Smooth muscle cell (in vitro differentiated cells): Measurements from ENCODE around the gene ITIH1. TPM values are rescaled to one million over a fixed set of nuclear protein-coding genes. Genes with fewer than 3 reads are reported as not detected.

ENCODE experiments used
- DNase-seq: peaks from one replicate; lab custom pipeline; 2025; ENCODE audit not compliant: unreplicated experiment; lab: John Stamatoyannopoulos, UW
- H2AFZ ChIP-seq: fragments of 200-600 bp; sonication (generic); 2 replicates; pipeline ENCODE4 v1.6.0; 2016; ENCODE audit warnings: antibody characterized with exemption, low read depth, mild to moderate bottlenecking
- H3F3A ChIP-seq: fragments of 200-600 bp; sonication (generic); 2 replicates; pipeline ENCODE4 v1.6.0; 2017; ENCODE audit warnings: antibody characterized with exemption, low read depth
- H3K27ac ChIP-seq: fragments of 200-600 bp; sonication (generic); 2 replicates; pipeline ENCODE4 v1.5.1; 2016; ENCODE audit warnings: low read depth, mild to moderate bottlenecking
- H3K27me3 ChIP-seq: fragments of 200-600 bp; sonication (generic); 2 replicates; pipeline ENCODE4 v1.6.1; 2016; ENCODE audit warnings: low read depth, mild to moderate bottlenecking
- H3K36me3 ChIP-seq: fragments of 200-600 bp; sonication (generic); 2 replicates; pipeline ENCODE4 v1.5.1; 2016; ENCODE audit warnings: low read depth
- H3K4me1 ChIP-seq: fragments of 200-600 bp; sonication (generic); 2 replicates; pipeline ENCODE4 v1.5.1; 2016; ENCODE audit warnings: low read depth
- H3K4me2 ChIP-seq: fragments of 200-600 bp; sonication (generic); 2 replicates; pipeline ENCODE4 v1.6.0; 2016; ENCODE audit warnings: mild to moderate bottlenecking
- H3K4me3 ChIP-seq: fragments of 200-600 bp; sonication (generic); 2 replicates; pipeline ENCODE4 v1.5.1; 2016; ENCODE audit warnings: mild to moderate bottlenecking
- H3K79me2 ChIP-seq: fragments of 200-600 bp; sonication (generic); 2 replicates; pipeline ENCODE4 v1.6.0; 2016; ENCODE audit warnings: low read depth, mild to moderate bottlenecking
- H3K9ac ChIP-seq: fragments of 200-600 bp; sonication (generic); 2 replicates; pipeline ENCODE4 v1.6.0; 2016; ENCODE audit warnings: low read depth
- H3K9me3 ChIP-seq: fragments of 200-600 bp; sonication (generic); replicated peaks from 2 replicates; pipeline ENCODE4 v1.5.1; 2016; ENCODE audit warnings: low read depth
- H4K20me1 ChIP-seq: fragments of 200-600 bp; sonication (generic); 2 replicates; pipeline ENCODE4 v1.6.0; 2016; ENCODE audit warnings: low read depth
- WGBS: methylation state at CpG from one replicate; pipeline ENCODE4 v1.1.7; 2016; ENCODE audit warnings: low lambda C conversion rate; 5-methylcytosine and 5-hydroxymethylcytosine counted together
- polyA plus RNA-seq: library from polyadenylated mRNA; unstranded; fragments of >200 nt; fragmentation: Nextera tagmentation; extraction: Ambion mirVana; gene quantifications from 2 replicates; pipeline ENCODE4 v1.2.1, GENCODE V29; 2016
- total RNA-seq: library from RNA; depleted of rRNA; stranded (reverse); fragments of >200 nt; gene quantifications from 2 replicates; pipeline ENCODE4 v1.2.3, GENCODE V29; 2014
- TF ChIP-seq, protein P1 (sequence below): fragments of 200-600 bp; sonication (generic); IDR thresholded peaks from 2 replicates; pipeline ENCODE4 v1.5.1; 2017; ENCODE audit warnings: borderline replicate concordance, mild to moderate bottlenecking, antibody characterized with exemption; ENCODE audit not compliant: insufficient read depth, poor library complexity, severe bottlenecking

Gene ITIH1
- total and polyA plus RNA-seq, 2 experiments from 2014 or later, result not detected

DNA sequence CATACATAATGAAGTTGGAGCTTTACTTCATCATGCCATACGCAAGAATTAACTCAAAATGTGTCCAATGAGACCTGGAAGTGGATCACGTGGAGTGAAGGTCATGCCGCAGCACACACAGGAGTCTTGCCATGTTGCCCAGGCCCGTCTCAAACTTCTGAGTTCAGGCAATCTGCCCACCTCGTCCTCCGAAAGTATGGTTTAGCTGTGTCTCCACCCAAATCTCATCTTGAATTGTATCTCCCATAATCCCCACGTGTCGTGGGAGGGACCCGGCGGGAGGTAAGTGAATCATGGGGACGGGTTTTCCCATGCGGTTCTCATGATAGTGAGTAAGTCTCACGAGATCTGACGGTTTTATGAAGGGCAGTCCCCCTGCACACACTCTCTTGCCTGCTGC is 45.8 kb upstream of the ITIH1 start:
- Histone ChIP-seq H3K4me2 (no peak overlapping the region), H4K20me1 (no peaks in the 10 kb centered on the region), H3K27ac (no peak overlapping the region), H3K4me3 (no peak overlapping the region), H3F3A (no peaks in the 10 kb centered on the region), H3K4me1 (no peaks in the 10 kb centered on the region), H3K36me3 (peaks cover 50% of the 10 kb centered on the region), H3K9ac (no peak overlapping the region), H3K9me3 (peaks cover 5% of the 10 kb centered on the region), H3K79me2 (no peaks in the 10 kb centered on the region), H2AFZ (no peak overlapping the region), H3K27me3 (no peaks in the 10 kb centered on the region)
- TF ChIP-seq, protein P1, sequence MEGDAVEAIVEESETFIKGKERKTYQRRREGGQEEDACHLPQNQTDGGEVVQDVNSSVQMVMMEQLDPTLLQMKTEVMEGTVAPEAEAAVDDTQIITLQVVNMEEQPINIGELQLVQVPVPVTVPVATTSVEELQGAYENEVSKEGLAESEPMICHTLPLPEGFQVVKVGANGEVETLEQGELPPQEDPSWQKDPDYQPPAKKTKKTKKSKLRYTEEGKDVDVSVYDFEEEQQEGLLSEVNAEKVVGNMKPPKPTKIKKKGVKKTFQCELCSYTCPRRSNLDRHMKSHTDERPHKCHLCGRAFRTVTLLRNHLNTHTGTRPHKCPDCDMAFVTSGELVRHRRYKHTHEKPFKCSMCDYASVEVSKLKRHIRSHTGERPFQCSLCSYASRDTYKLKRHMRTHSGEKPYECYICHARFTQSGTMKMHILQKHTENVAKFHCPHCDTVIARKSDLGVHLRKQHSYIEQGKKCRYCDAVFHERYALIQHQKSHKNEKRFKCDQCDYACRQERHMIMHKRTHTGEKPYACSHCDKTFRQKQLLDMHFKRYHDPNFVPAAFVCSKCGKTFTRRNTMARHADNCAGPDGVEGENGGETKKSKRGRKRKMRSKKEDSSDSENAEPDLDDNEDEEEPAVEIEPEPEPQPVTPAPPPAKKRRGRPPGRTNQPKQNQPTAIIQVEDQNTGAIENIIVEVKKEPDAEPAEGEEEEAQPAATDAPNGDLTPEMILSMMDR, result no peak
- no peak for DNase-seq
- 97% methylated on average over 14 of the region's 14 CpGs for WGBS

DNA sequence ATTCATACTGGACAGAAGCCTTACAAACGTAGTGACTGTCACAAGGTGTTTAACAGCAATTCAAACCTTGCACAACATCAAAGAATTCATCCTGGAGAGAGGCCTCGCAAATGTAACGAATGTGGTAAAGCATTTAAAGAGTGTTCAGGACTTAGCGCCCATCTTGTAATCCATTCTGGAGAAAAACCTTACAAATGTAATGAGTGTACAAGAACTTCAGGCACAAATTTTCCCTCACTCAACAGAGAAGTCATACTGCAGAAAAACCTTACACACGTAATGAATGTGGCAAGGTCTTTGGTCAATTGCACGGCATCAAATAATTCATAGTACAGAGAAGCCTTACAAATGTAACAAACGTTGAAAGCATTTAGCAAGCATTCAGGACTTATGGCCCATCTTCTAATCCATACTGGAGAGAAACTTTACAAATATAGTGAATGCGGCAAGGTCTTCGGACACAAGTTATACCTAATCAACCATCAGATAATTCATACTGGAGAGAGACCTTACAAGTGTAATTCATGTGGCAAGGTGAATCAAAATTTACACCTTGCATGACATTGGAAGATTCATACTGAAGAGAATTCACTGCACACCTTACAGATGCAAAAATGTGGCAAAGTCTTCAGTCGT is 44.0 kb upstream of the ITIH1 start:
- H3K27me3 ChIP-seq, result no peaks in the 10 kb centered on the region
- H3K27ac ChIP-seq, result no peak overlapping the region
- H3K9ac ChIP-seq, result no peak overlapping the region
- no peak overlapping the region for H2AFZ ChIP-seq
- H3F3A ChIP-seq, result no peaks in the 10 kb centered on the region
- no peaks in the 10 kb centered on the region for H3K79me2 ChIP-seq
- H3K36me3 ChIP-seq, result peaks cover 55% of the 10 kb centered on the region
- H3K4me2 ChIP-seq, result no peak overlapping the region
- no peaks in the 10 kb centered on the region for H4K20me1 ChIP-seq
- 97% methylated on average over 10 of the region's 10 CpGs for WGBS
- DNase-seq, result no peak
- TF ChIP-seq, protein P1, result no peak
- H3K9me3 ChIP-seq, result peaks cover 5% of the 10 kb centered on the region
- no peaks in the 10 kb centered on the region for H3K4me1 ChIP-seq
- H3K4me3 ChIP-seq, result no peak overlapping the region

DNA sequence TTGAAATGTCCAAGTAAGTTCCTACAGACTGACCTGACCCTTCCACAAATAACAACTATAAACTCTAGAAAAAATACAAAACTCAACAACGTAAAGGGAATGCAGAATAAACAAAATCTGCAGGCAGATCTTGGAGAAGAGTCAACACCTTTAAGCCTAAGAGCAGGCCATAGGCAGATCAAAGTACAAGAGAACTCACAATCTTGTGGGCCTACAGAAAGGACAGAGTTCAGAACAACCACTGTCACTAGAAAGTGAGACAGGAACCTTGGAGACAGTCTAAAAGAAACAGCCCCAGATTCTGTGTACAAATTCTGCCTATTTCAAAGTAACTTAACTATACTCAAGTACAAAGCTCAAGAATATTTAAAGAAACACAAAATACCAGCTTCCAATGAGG is 37.7 kb upstream of the ITIH1 start:
- Histone ChIP-seq H3K27me3 (no peaks in the 10 kb centered on the region), H3K4me2 (no peak overlapping the region)

More for the DNA sequence above, 37.7 kb upstream of the ITIH1 start:
- TF ChIP-seq, protein P1, result no peak
- no peaks in the 10 kb centered on the region for H4K20me1 ChIP-seq
- H3F3A ChIP-seq, result no peaks in the 10 kb centered on the region
- H3K36me3 ChIP-seq, result peaks cover 31% of the 10 kb centered on the region
- no peak overlapping the region for H3K9ac ChIP-seq
- no peak overlapping the region for H3K4me3 ChIP-seq
- H2AFZ ChIP-seq, result no peak overlapping the region
- 100% methylated on average over 1 of the region's 1 CpG for WGBS
- no peaks in the 10 kb centered on the region for H3K79me2 ChIP-seq
- no peaks in the 10 kb centered on the region for H3K4me1 ChIP-seq
- DNase-seq, result no peak
- no peak overlapping the region for H3K27ac ChIP-seq
- no peaks in the 10 kb centered on the region for H3K9me3 ChIP-seq
